Measurements from ENCODE around the gene IFNL1.
"Not testable (repeated sequence)": the region's sequence is repeated elsewhere in the genome, so short reads cannot be mapped to it uniquely, and the experiment has no call there.

IFNL1 gene

GRCh38 chr19:39270036-39270871 is 26.0 kb upstream of the IFNL1 start:
- no peak for DNase-seq (ENCODE audit: low read depth in 3 of 3, low spot score in 1 of 3)

GRCh38 chr19:39273859-39274258 is 22.3 kb upstream of the IFNL1 start:
- DNase-seq (ENCODE audit: low read depth in 3 of 3, low spot score in 1 of 3), result not testable (repeated sequence)

GRCh38 chr19:39275578-39275977 is 20.6 kb upstream of the IFNL1 start:
- no peak for DNase-seq (ENCODE audit: low read depth in 3 of 3, low spot score in 1 of 3)

GRCh38 chr19:39276740-39277139 is 19.5 kb upstream of the IFNL1 start:
- DNase-seq (ENCODE audit: low read depth in 3 of 3, low spot score in 1 of 3), result no peak

- no peak for DNase-seq (ENCODE audit: low read depth in 3 of 3, low spot score in 1 of 3)
Measured at GRCh38 chr19:39277598-39277997, 18.6 kb upstream of the IFNL1 start.

- no peak for DNase-seq (ENCODE audit: low read depth in 3 of 3, low spot score in 1 of 3)
Measured at GRCh38 chr19:39282021-39282420, 14.2 kb upstream of the IFNL1 start.

GRCh38 chr19:39284032-39284431 is 12.2 kb upstream of the IFNL1 start:
- DNase-seq (ENCODE audit: low read depth in 3 of 3, low spot score in 1 of 3), result no peak

GRCh38 chr19:39293394-39293793 is 2.8 kb upstream of the IFNL1 start:
- no peak for DNase-seq (ENCODE audit: low read depth in 3 of 3, low spot score in 1 of 3)

GRCh38 chr19:39296906-39297305 is 699 bp downstream of the IFNL1 start:
- DNase-seq (ENCODE audit: low read depth in 3 of 3, low spot score in 1 of 3), result no peak

GRCh38 chr19:39297931-39298634 is 1.9 kb downstream of the IFNL1 start:
- peak in 1 of 3 donors; percentile 15 for DNase-seq (ENCODE audit: low read depth in 3 of 3, low spot score in 1 of 3)

- no peak for DNase-seq (ENCODE audit: low read depth in 3 of 3, low spot score in 1 of 3)
Measured at GRCh38 chr19:39299404-39299803, 3.2 kb downstream of the IFNL1 start.

GRCh38 chr19:39299832-39300231 is 3.6 kb downstream of the IFNL1 start:
- DNase-seq (ENCODE audit: low read depth in 3 of 3, low spot score in 1 of 3), result no peak

GRCh38 chr19:39301021-39301420 is 4.8 kb downstream of the IFNL1 start:
- no peak for DNase-seq (ENCODE audit: low read depth in 3 of 3, low spot score in 1 of 3)

- DNase-seq (ENCODE audit: low read depth in 3 of 3, low spot score in 1 of 3), result no peak
Measured at GRCh38 chr19:39301562-39301961, 5.4 kb downstream of the IFNL1 start.

- DNase-seq (ENCODE audit: low read depth in 3 of 3, low spot score in 1 of 3), result no peak
Measured at GRCh38 chr19:39303373-39304184, 7.4 kb downstream of the IFNL1 start.

GRCh38 chr19:39304185-39304513 is 7.9 kb downstream of the IFNL1 start:
- no peak for DNase-seq (ENCODE audit: low read depth in 3 of 3, low spot score in 1 of 3)

- DNase-seq (ENCODE audit: low read depth in 3 of 3, low spot score in 1 of 3), result no peak
Measured at GRCh38 chr19:39304701-39305571, 8.7 kb downstream of the IFNL1 start.

GRCh38 chr19:39306075-39306474 is 9.9 kb downstream of the IFNL1 start:
- no peak for DNase-seq (ENCODE audit: low read depth in 3 of 3, low spot score in 1 of 3)

- no peak for DNase-seq (ENCODE audit: low read depth in 3 of 3, low spot score in 1 of 3)
Measured at GRCh38 chr19:39307046-39307821, 11.0 kb downstream of the IFNL1 start.

All from stimulated activated CD4-positive, alpha-beta T cell treated with anti-CD3 and anti-CD28 coated beads, TNF-alpha, amount 100 ng/mL, for 1 hour (primary cell).